ENCODE measurements around the gene CLDN4.

- no peak for TF ChIP-seq CTCF (IDR thresholded peaks at IDR 0.05; ENCODE audit: extremely low read depth in 1 of 2, insufficient read depth in 1 of 2, low read depth in 1 of 2, low read length in 2 of 2)
- TF ChIP-seq POLR2A (IDR thresholded peaks at IDR 0.05; ENCODE audit: low read depth, low read length) = no peak
- TF ChIP-seq POLR2AphosphoS5 (IDR thresholded peaks at IDR 0.05; ENCODE audit: insufficient read depth, low read depth, low read length) = no peak
- no peak for TF ChIP-seq EZH2 (IDR thresholded peaks at IDR 0.05; ENCODE audit: borderline replicate concordance, low read depth, low read length, severe bottlenecking)
- TF ChIP-seq FOS (IDR thresholded peaks at IDR 0.05; ENCODE audit: borderline replicate concordance, insufficient read depth, low read length) = no peak
- no peak for TF ChIP-seq JUN (IDR thresholded peaks at IDR 0.05; ENCODE audit: borderline replicate concordance, insufficient read depth, insufficient read length, low read depth)
- TF ChIP-seq MYC (IDR thresholded peaks at IDR 0.05; ENCODE audit: low read depth, low read length) = no peak
Measured at GRCh38 chr7:73829505-73829904, 1.3 kb upstream of the CLDN4 start.
